Thyroid gland (tissue), 4 donors: ENCODE measurements around the gene EVA1C.

Experiments
- POLR2A ChIP-seq, 2 donors: fragments of 450-650 bp; IDR thresholded peaks; one replicate each; pipeline ENCODE4 v1.6.1; 2017; ENCODE audit warnings: antibody characterized with exemption in 2 of 2, mild to moderate bottlenecking in 2 of 2, moderate library complexity in 1 of 2
- TF ChIP-seq, protein P1 (sequence below), 6 experiments: fragments of 200-600 bp in 3 of 6; fragments of 450-650 bp in 3 of 6; sonication (generic) in 3 of 6; IDR thresholded peaks; one replicate each; pipeline ENCODE4 v1.5.1; 2016 to 2019; ENCODE audit warnings: antibody characterized with exemption in 6 of 6, mild to moderate bottlenecking in 2 of 6, inconsistent platforms in 1 of 6, moderate library complexity in 1 of 6

DNA sequence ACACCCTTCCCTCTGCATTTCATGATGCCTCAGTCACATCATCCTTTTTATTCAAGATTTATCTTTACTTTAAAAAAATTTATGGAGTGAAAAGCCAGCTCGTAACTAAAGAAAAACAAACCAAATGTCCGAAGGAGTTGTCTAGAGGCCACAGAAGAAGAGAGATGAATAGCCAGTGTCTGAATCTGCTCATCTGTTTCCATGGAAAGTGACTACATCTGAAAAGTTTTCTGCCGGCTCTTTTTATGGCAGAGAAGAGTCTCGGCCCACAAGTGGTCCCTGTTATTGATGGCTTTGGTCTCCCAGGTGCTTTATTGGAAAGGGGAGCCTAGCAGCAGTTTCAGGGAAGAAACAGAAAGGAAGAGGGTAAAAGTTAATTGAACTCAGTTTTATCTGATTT lies 5.6 kb downstream of the EVA1C start:
- TF ChIP-seq, protein P1, sequence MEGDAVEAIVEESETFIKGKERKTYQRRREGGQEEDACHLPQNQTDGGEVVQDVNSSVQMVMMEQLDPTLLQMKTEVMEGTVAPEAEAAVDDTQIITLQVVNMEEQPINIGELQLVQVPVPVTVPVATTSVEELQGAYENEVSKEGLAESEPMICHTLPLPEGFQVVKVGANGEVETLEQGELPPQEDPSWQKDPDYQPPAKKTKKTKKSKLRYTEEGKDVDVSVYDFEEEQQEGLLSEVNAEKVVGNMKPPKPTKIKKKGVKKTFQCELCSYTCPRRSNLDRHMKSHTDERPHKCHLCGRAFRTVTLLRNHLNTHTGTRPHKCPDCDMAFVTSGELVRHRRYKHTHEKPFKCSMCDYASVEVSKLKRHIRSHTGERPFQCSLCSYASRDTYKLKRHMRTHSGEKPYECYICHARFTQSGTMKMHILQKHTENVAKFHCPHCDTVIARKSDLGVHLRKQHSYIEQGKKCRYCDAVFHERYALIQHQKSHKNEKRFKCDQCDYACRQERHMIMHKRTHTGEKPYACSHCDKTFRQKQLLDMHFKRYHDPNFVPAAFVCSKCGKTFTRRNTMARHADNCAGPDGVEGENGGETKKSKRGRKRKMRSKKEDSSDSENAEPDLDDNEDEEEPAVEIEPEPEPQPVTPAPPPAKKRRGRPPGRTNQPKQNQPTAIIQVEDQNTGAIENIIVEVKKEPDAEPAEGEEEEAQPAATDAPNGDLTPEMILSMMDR (IDR thresholded peaks at IDR 0.05): no peak
- TF ChIP-seq POLR2A (IDR thresholded peaks at IDR 0.05): no peak
